ENCODE data around the gene ZNF786. TPM values are rescaled to one million over a fixed set of nuclear protein-coding genes. Genes with fewer than 3 reads are reported as not detected.

Gene ZNF786
- total RNA-seq, 1 experiment from 2014 or later = 8.5 TPM

DNA sequence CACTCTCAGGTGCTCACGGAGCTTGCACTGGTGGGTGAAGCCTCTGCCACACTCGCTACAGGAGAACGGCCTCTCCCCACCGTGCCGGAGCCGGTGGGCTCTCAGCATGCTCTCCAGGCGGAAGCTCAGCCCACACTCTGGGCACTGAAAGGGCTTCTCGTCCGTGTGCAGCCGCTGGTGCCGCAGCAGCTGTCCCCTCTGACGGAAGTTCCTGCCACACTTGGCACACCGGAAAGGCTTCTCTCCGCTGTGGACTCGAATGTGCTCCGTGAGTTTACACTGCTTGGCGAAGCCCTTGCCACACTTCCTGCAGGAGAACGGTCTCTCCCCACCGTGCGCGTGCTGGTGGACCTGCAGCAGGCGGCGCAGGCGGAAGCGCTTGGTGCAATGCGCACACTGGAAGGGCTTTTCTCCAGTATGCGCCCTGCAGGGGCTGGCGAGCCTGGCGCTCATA, 19.3 kb downstream of the ZNF786 start:
- Histone ChIP-seq H2AFZ (ENCODE audit: low read depth, low read length, poor library complexity, severe bottlenecking) (no peak overlapping the region), H3K4me3 (replicated peaks in 1 of 2; ENCODE audit: low read depth in 1 of 2, low read length in 2 of 2) (peak overlapping the region; percentile 68 to 77), H3K27me3 (ENCODE audit: insufficient read depth, low read length) (no peaks in the 10 kb centered on the region), H3K9me2 (ENCODE audit: insufficient read depth) (no peaks in the 10 kb centered on the region), H3K36me3 (ENCODE audit: control insufficient read depth in 1 of 2, insufficient read depth in 2 of 2, low read length in 2 of 2) (peaks cover 4 to 20% of the 10 kb centered on the region in 2 experiments; a peak in 3 of 4 replicates), H4K20me1 (ENCODE audit: insufficient read depth) (no peaks in the 10 kb centered on the region), H3K27ac (ENCODE audit: low read depth, low read length) (peak overlapping the region; percentile 77), H3K79me2 (ENCODE audit: insufficient read depth, low read length) (peaks cover 40% of the 10 kb centered on the region), H3K9me3 (ENCODE audit: control insufficient read depth in 1 of 2, insufficient read depth in 1 of 2, low read depth in 1 of 2, low read length in 2 of 2) (no peaks in the 10 kb centered on the region), H3K4me2 (ENCODE audit: low read length) (peak overlapping the region; percentile 92), H3K4me1 (ENCODE audit: control insufficient read depth in 1 of 2, insufficient read depth in 2 of 2, low read length in 2 of 2) (peaks cover 4 to 26% of the 10 kb centered on the region in 2 experiments; a peak in 3 of 4 replicates), H3K9ac (ENCODE audit: low read length) (peak overlapping the region; percentile 79)
- ATAC-seq = no peak
- BruUV-seq (replicated peaks) = no TSS peak
- TF ChIP-seq JUND (IDR thresholded peaks at IDR 0.05) (no peak), RAD21 (IDR thresholded peaks at IDR 0.05; ENCODE audit: low read depth) (no peak), CBX3 (IDR thresholded peaks at IDR 0.05; ENCODE audit: low read depth) (no peak), REST (IDR thresholded peaks at IDR 0.05; ENCODE audit: low read depth) (no peak)
- TF ChIP-seq, protein P1, sequence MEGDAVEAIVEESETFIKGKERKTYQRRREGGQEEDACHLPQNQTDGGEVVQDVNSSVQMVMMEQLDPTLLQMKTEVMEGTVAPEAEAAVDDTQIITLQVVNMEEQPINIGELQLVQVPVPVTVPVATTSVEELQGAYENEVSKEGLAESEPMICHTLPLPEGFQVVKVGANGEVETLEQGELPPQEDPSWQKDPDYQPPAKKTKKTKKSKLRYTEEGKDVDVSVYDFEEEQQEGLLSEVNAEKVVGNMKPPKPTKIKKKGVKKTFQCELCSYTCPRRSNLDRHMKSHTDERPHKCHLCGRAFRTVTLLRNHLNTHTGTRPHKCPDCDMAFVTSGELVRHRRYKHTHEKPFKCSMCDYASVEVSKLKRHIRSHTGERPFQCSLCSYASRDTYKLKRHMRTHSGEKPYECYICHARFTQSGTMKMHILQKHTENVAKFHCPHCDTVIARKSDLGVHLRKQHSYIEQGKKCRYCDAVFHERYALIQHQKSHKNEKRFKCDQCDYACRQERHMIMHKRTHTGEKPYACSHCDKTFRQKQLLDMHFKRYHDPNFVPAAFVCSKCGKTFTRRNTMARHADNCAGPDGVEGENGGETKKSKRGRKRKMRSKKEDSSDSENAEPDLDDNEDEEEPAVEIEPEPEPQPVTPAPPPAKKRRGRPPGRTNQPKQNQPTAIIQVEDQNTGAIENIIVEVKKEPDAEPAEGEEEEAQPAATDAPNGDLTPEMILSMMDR (IDR thresholded peaks at IDR 0.05 in 2 of 3, conservative IDR thresholded peaks at IDR 0.05 in 1 of 3; ENCODE audit: borderline replicate concordance in 1 of 3, insufficient read depth in 1 of 3, low read depth in 2 of 3, low read length in 2 of 3) = no peak
- ChIA-PET POLR2A (interaction anchor here (0.9 kb wide), 1 partner anchor 13 kb away, joined by 3 read pairs; no protein-coding TSS in a partner anchor), RAD21 (ENCODE audit: low non-redundant PET in 1 of 2, low total read pairs in 2 of 2, uncharacterized antibody in 2 of 2, unreplicated experiment in 2 of 2) (no interaction called here), CTCF (interaction anchor here (0.5 to 1.6 kb wide), 7 partner anchors 13 to 355 kb away, joined by 3 to 6 read pairs (median 3); partner anchors contain the start of gene ZNF425)
- no peak for DNase-seq (ENCODE audit: low read depth, low spot score)
- intact Hi-C loops (cut with micrococcal nuclease) = no loop called here

All from HCT116 (cell line).